Fibroblast of skin of abdomen (primary cell): ENCODE measurements around the gene PRPF31. TPM values are rescaled to one million over a fixed set of nuclear protein-coding genes. Genes with fewer than 3 reads are reported as not detected.
"Not testable (repeated sequence)": the region's sequence is repeated elsewhere in the genome, so short reads cannot be mapped to it uniquely, and the experiment has no call there.

Experiments
- DNase-seq: peaks from one replicate; pipeline ENCODE4 v3.0.0-alpha.2; 2013
- polyA plus RNA-seq, 2 experiments: library from polyadenylated mRNA; unstranded; fragments of 120-200 nt; gene quantifications; one replicate each; pipeline ENCODE4 v1.2.1, GENCODE V29; 2013; ENCODE audit not compliant: insufficient read length in 2 of 2

Gene PRPF31
- 60.2 TPM for polyA plus RNA-seq (2013, experiment 1 of 2; ENCODE audit: insufficient read length)
- 62.0 TPM for polyA plus RNA-seq (2013, experiment 2 of 2; ENCODE audit: insufficient read length)

- peak; percentile 98 for DNase-seq
These were observed at the start of gene PRPF31, which contains the start of gene TFPT for GRCh38 chr19:54115109-54116063. Gene PRPF31, plus strand, starts transcription at chr19:54115754. Its CDS starts 2,525 bp downstream, at chr19:54118279. Gene TFPT, minus strand, starts transcription at chr19:54115657. Its CDS starts 388 bp downstream, at chr19:54115269.

GRCh38 chr19:54069470-54069869 is 46.1 kb upstream of the PRPF31 start:
- DNase-seq, result no peak

- no peak for DNase-seq
These were observed 41.7 kb upstream of the PRPF31 start for GRCh38 chr19:54073829-54074228.

GRCh38 chr19:54074851-54075250 is 40.7 kb upstream of the PRPF31 start:
- DNase-seq, result no peak

GRCh38 chr19:54077334-54077733 is 38.2 kb upstream of the PRPF31 start:
- DNase-seq, result no peak

- no peak for DNase-seq
These were observed 34.5 kb upstream of the PRPF31 start, which contains the start of gene TARM1 for GRCh38 chr19:54081032-54081431. Gene TARM1, minus strand, starts transcription at chr19:54081365. Its CDS starts 25 bp downstream, at chr19:54081340.

- DNase-seq, result no peak
These were observed 31.1 kb upstream of the PRPF31 start for GRCh38 chr19:54084410-54084809.

GRCh38 chr19:54094426-54095000 is 21.0 kb upstream of the PRPF31 start:
- no peak for DNase-seq

GRCh38 chr19:54095136-54095858 is 20.3 kb upstream of the PRPF31 start:
- DNase-seq, result no peak

- peak; percentile 50 for DNase-seq
These were observed 19.5 kb upstream of the PRPF31 start for GRCh38 chr19:54095859-54096616.

- peak; percentile 51 for DNase-seq
These were observed 18.9 kb upstream of the PRPF31 start for GRCh38 chr19:54096617-54097106.

GRCh38 chr19:54099190-54099902 is 16.2 kb upstream of the PRPF31 start:
- no peak for DNase-seq

- DNase-seq, result not testable (repeated sequence)
These were observed 15.7 kb upstream of the PRPF31 start for GRCh38 chr19:54099903-54100255.

- peak; percentile 17 for DNase-seq
These were observed 15.0 kb upstream of the PRPF31 start, which contains the start of gene OSCAR for GRCh38 chr19:54100561-54100960. Gene OSCAR, minus strand, starts transcription at chr19:54100803. Its CDS starts 11 bp downstream, at chr19:54100792.

GRCh38 chr19:54102421-54103169 is 13.0 kb upstream of the PRPF31 start, which contains the start of gene NDUFA3:
Gene NDUFA3, plus strand, starts transcription at chr19:54102855. Its CDS starts 24 bp downstream, at chr19:54102879.
- peak; percentile 99 for DNase-seq

GRCh38 chr19:54104998-54105715 is 10.4 kb upstream of the PRPF31 start:
- no peak for DNase-seq

- DNase-seq, result no peak
These were observed 9.8 kb upstream of the PRPF31 start for GRCh38 chr19:54105796-54106195.

- DNase-seq, result no peak
These were observed 8.8 kb upstream of the PRPF31 start for GRCh38 chr19:54106716-54107115.

- no peak for DNase-seq
These were observed 7.6 kb upstream of the PRPF31 start for GRCh38 chr19:54107876-54108490.
